ENCODE measurements around the gene RLN3. TPM values are rescaled to one million over a fixed set of nuclear protein-coding genes. Genes with fewer than 3 reads are reported as not detected.

The RLN3 gene
- total RNA-seq, 2 donors from 2014 or later, result not detected

DNA sequence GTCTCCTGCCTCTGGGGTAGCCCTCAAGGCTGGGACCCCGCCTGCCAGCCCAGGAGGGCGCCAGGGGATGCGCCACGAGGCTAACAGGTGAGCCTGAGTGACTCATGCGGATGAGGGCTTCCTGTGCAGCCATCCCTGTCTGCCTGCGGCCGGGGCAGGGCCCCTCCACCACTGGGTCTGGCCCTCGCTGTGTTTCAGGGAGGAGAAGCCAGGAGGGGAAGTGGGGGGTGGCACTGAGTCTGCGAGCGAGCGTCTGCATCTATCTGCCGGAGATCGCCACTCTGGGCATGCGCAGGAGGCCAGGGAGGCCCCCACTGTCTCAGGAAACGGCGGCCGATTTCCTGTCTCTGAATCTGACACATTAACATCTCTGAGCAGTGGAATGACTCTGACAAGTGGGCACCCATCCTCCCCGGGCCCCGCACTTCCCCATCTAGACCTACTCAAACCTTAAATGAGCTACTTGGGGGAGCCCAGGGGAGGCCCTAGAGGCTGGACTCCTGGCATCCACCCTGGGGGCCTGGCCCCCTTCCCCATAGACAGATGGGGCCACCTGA, 41.5 kb upstream of the RLN3 start:
- Histone ChIP-seq H3K27me3 (no peaks in the 10 kb centered on the region), H3K36me3 (replicated peaks in 1 of 2; ENCODE audit: insufficient read depth in 1 of 2, low read depth in 2 of 2) (peaks cover 0 to 2% of the 10 kb centered on the region in 2 donors), H3K4me3 (no peak overlapping the region), H3K27ac (peak overlapping the region in 2 of 4 donors; percentile 71 to 77), H3K4me1 (peaks cover 18% of the 10 kb centered on the region), H3K9me3 (no peaks in the 10 kb centered on the region)
- intact Hi-C loops (cut with DNase I), result no loop called here
- 61% methylated on average over 19 of the region's 19 CpGs; no CpG with 5 or more reads in 1 of the 2 donors for WGBS, 2 donors
- peak; percentile 48 to 88 (median 67) for DNase-seq
- TF ChIP-seq, protein P1, sequence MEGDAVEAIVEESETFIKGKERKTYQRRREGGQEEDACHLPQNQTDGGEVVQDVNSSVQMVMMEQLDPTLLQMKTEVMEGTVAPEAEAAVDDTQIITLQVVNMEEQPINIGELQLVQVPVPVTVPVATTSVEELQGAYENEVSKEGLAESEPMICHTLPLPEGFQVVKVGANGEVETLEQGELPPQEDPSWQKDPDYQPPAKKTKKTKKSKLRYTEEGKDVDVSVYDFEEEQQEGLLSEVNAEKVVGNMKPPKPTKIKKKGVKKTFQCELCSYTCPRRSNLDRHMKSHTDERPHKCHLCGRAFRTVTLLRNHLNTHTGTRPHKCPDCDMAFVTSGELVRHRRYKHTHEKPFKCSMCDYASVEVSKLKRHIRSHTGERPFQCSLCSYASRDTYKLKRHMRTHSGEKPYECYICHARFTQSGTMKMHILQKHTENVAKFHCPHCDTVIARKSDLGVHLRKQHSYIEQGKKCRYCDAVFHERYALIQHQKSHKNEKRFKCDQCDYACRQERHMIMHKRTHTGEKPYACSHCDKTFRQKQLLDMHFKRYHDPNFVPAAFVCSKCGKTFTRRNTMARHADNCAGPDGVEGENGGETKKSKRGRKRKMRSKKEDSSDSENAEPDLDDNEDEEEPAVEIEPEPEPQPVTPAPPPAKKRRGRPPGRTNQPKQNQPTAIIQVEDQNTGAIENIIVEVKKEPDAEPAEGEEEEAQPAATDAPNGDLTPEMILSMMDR (IDR thresholded peaks at IDR 0.05), result no peak
- TF ChIP-seq POLR2A (IDR thresholded peaks at IDR 0.05), result peak in 1 of 3 donors; percentile 30
- ATAC-seq, result peak; percentile 33

DNA sequence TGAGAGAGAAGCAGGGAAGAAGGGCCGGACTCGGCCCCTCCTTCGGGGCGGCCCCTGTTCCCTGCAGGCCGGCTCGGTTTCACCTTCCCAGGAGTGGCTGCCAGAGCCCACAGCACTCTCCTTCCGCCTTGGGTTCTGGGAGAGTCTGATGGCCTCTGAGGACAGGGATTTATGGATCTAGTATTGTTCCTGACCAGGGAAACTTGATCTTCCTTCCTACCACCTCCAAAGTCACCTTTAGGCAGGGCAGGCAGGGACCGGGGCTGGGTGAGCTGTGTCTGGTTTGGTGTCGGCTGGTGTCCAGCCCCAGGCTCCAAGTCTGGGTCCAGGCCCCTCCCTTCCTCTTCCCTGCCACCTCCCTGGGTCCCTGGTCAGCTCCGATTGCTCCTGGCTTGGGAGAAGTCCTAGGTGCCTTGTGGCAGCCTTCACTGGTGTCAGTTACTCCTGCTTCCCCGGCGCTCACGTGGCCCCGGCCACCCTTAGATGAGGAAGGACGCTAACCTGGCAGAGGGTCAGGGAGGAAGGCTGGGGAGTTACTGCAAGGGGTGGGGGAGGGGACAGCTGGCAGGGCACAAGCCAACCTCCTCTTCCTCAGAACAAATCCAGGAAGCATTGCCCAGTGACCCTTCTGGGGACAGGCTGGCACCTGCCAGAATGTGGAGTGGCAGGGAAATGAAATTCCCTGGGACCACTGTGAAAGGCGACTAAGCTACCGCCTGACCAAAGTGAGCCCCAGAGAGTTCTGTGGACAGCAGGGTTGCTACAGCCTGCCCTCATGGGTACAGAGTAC, 40.7 kb upstream of the RLN3 start:
- intact Hi-C loops (cut with DNase I), result no loop called here
- 66 to 77% methylated on average over 11 to 16 of the region's 17 CpGs for WGBS, 2 donors
- Histone ChIP-seq H3K4me1 (peaks cover 18% of the 10 kb centered on the region), H3K27me3 (no peaks in the 10 kb centered on the region), H3K4me3 (no peak overlapping the region), H3K36me3 (replicated peaks in 1 of 2; ENCODE audit: insufficient read depth in 1 of 2, low read depth in 2 of 2) (peaks cover 0 to 2% of the 10 kb centered on the region in 2 donors), H3K27ac (peak overlapping the region in 3 of 4 donors; percentile 13 to 77 (median 71)), H3K9me3 (no peaks in the 10 kb centered on the region)
- TF ChIP-seq POLR2A (IDR thresholded peaks at IDR 0.05), result no peak
- TF ChIP-seq, protein P1 (IDR thresholded peaks at IDR 0.05), result no peak
- DNase-seq (peak in 2 of 4 donors; percentile 35 to 36), ATAC-seq (peak; percentile 30)

DNA sequence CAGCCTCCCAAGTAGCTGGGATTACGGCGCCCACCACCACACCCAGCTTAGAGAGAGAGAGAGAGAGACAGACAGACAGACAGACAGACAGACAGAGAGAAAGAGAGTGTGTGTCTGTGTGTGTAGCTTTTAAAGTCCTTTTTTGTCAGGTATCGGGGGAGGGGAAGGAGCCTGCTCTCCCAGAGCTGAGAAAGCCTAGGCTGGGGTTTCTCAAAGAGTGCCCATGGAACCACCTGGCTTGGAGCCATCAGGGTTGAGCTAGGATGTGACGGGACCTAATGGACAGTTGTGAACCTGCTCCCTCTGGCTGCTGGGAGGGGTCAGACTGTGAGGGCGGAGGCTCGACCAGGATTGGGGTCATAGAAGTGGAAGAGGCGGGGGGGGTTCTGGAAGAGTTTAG, 38.5 kb upstream of the RLN3 start:
- peaks cover 0 to 2% of the 10 kb centered on the region in 2 donors for H3K36me3 ChIP-seq (replicated peaks in 1 of 2; ENCODE audit: insufficient read depth in 1 of 2, low read depth in 2 of 2)
- no peak for DNase-seq
- intact Hi-C loops (cut with DNase I), result no loop called here
- H3K27me3 ChIP-seq, result no peaks in the 10 kb centered on the region
- 91 to 97% methylated on average over 7 of the region's 7 CpGs for WGBS, 2 donors
- no peak overlapping the region for H3K27ac ChIP-seq
- H3K4me3 ChIP-seq, result no peak overlapping the region
- peaks cover 18% of the 10 kb centered on the region for H3K4me1 ChIP-seq
- ATAC-seq, result no peak
- no peaks in the 10 kb centered on the region for H3K9me3 ChIP-seq
- TF ChIP-seq, protein P1 (IDR thresholded peaks at IDR 0.05), result no peak
- TF ChIP-seq POLR2A (IDR thresholded peaks at IDR 0.05), result no peak

DNA sequence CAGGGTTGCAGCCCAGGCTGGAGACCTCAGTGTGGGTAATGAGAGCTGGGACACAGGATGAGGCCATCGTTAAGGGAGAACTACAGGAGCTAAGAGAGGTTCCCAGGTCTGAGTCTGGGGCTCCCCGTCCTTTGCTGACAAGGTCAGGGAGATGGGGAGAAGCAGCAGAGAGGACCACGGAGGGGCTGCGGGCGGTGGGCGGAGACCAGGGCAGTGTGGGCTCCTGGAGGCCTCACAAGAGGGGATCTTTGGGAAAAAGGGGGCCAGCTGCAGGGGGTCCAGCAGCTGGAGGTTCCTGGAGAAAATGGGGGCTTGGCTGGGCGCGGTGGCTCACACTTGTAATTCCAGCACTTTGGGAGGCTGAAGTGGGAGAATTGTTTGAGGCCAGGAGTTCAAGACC, 37.9 kb upstream of the RLN3 start:
- Histone ChIP-seq H3K27me3 (no peaks in the 10 kb centered on the region), H3K9me3 (no peaks in the 10 kb centered on the region), H3K27ac (no peak overlapping the region), H3K36me3 (replicated peaks in 1 of 2; ENCODE audit: insufficient read depth in 1 of 2, low read depth in 2 of 2) (peaks cover 0 to 2% of the 10 kb centered on the region in 2 donors), H3K4me1 (peaks cover 21% of the 10 kb centered on the region), H3K4me3 (no peak overlapping the region)
- TF ChIP-seq POLR2A (IDR thresholded peaks at IDR 0.05), result no peak
- TF ChIP-seq, protein P1 (IDR thresholded peaks at IDR 0.05), result no peak
- ATAC-seq (no peak), DNase-seq (no peak)
- intact Hi-C loops (cut with DNase I), result no loop called here
- WGBS, 2 donors, result 90 to 93% methylated on average over 8 of the region's 8 CpGs

All from body of pancreas (tissue), 4 donors.